SU-DHL-6 (cell line): ENCODE results near the gene ILF2.

Source experiments
- EZH2phosphoT487 ChIP-seq: fragments of 200-600 bp; sonication (generic), shearing (Covaris generic); conservative IDR thresholded peaks from 2 replicates; pipeline ENCODE4 v1.6.1; 2018; ENCODE audit warnings: mild to moderate bottlenecking, antibody characterized with exemption, low read length, moderate library complexity, mixed read lengths
- TF ChIP-seq, protein P1 (sequence below): fragments of 200-600 bp; sonication (generic); IDR thresholded peaks from one replicate; pipeline ENCODE4 v1.5.1; 2017; ENCODE audit warnings: antibody characterized with exemption, mild to moderate bottlenecking, low read length, moderate library complexity; ENCODE audit not compliant: insufficient read depth, poor library complexity, severe bottlenecking

GRCh38 chr1:153629971-153630370 is 40.8 kb downstream of the ILF2 start:
- TF ChIP-seq, protein P1, sequence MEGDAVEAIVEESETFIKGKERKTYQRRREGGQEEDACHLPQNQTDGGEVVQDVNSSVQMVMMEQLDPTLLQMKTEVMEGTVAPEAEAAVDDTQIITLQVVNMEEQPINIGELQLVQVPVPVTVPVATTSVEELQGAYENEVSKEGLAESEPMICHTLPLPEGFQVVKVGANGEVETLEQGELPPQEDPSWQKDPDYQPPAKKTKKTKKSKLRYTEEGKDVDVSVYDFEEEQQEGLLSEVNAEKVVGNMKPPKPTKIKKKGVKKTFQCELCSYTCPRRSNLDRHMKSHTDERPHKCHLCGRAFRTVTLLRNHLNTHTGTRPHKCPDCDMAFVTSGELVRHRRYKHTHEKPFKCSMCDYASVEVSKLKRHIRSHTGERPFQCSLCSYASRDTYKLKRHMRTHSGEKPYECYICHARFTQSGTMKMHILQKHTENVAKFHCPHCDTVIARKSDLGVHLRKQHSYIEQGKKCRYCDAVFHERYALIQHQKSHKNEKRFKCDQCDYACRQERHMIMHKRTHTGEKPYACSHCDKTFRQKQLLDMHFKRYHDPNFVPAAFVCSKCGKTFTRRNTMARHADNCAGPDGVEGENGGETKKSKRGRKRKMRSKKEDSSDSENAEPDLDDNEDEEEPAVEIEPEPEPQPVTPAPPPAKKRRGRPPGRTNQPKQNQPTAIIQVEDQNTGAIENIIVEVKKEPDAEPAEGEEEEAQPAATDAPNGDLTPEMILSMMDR: no peak
- TF ChIP-seq EZH2phosphoT487: no peak
